K562 (cell line): ENCODE measurements around the gene FAM222A. TPM values are rescaled to one million over a fixed set of nuclear protein-coding genes. Genes with fewer than 3 reads are reported as not detected.

Experiments used
- CCAR2 ChIP-seq: fragments of 200-400 bp; formaldehyde crosslinking; IDR thresholded peaks from 2 replicates; pipeline ENCODE4 v1.6.1; 2017; ENCODE audit warnings: mild to moderate bottlenecking, low read depth, low read length
- CEBPG ChIP-seq, 3 experiments: fragments of 200-800 bp in 1 of 3; sonication (Bioruptor generic) in 1 of 3; sonication (generic) in 1 of 3; formaldehyde crosslinking in 1 of 3; IDR thresholded peaks in 2 of 3; conservative IDR thresholded peaks in 1 of 3; 2 replicates each; pipeline versions ENCODE4 v1.6.1 to v1.8.0; 2016 to 2022; ENCODE audit warnings: missing compliant biosample characterization in 2 of 3, missing genetic modification characterization in 2 of 3, mild to moderate bottlenecking in 1 of 3, missing genetic modification reagents in 1 of 3
- ESRRB ChIP-seq: fragments of 250-450 bp; sonication (Bioruptor Pico); IDR thresholded peaks from 2 replicates; pipeline ENCODE4 v1.5.0; 2020; ENCODE audit warnings: mild to moderate bottlenecking, moderate library complexity, borderline replicate concordance
- FOXJ3 ChIP-seq: sonication (generic); formaldehyde crosslinking; IDR thresholded peaks from 2 replicates; pipeline ENCODE4 v1.4.0; 2020; ENCODE audit warnings: mild to moderate bottlenecking, missing genetic modification reagents
- HLTF ChIP-seq: fragments of 450-650 bp; IDR thresholded peaks from 2 replicates; pipeline ENCODE4 v1.6.1; 2016
- HMG20A ChIP-seq: fragments of 450-650 bp; formaldehyde crosslinking; conservative IDR thresholded peaks from 2 replicates; pipeline ENCODE4 v1.4.0; 2020; ENCODE audit warnings: mild to moderate bottlenecking, mixed read lengths
- HMGN3 ChIP-seq: IDR thresholded peaks from 2 replicates; pipeline ENCODE4 v1.6.1; 2011; ENCODE audit warnings: borderline replicate concordance, low read depth, mild to moderate bottlenecking, mixed read lengths, low read length; ENCODE audit not compliant: insufficient read length; ENCODE audit errors: extremely low read depth
- LARP7 ChIP-seq: fragments of 450-650 bp; IDR thresholded peaks from 2 replicates; pipeline ENCODE4 v1.6.1; 2016
- NFYB ChIP-seq: IDR thresholded peaks from 2 replicates; pipeline ENCODE4 v1.6.1; 2011; ENCODE audit warnings: mild to moderate bottlenecking, moderate library complexity; ENCODE audit not compliant: insufficient read length; ENCODE audit errors: extremely low read depth
- NUFIP1 ChIP-seq: fragments of 450-650 bp; IDR thresholded peaks from 2 replicates; pipeline ENCODE4 v1.6.1; 2018; ENCODE audit not compliant: partially characterized antibody
- PHTF2 ChIP-seq: fragments of 250-450 bp; sonication (Bioruptor Pico); IDR thresholded peaks from 2 replicates; pipeline ENCODE4 v1.5.0; 2021; ENCODE audit warnings: mild to moderate bottlenecking
- POLR2H ChIP-seq: IDR thresholded peaks from 2 replicates; pipeline ENCODE4 v1.6.1; 2016; ENCODE audit warnings: missing genetic modification characterization, low read depth, mild to moderate bottlenecking, control low read depth, missing compliant biosample characterization, moderate library complexity
- PTBP1 ChIP-seq: fragments of 200-400 bp; formaldehyde crosslinking; IDR thresholded peaks from 2 replicates; pipeline ENCODE4 v1.6.1; 2017; ENCODE audit warnings: low read depth, low read length
- RHOXF2B ChIP-seq: fragments of 250-450 bp; sonication (Bioruptor Pico); conservative IDR thresholded peaks from 2 replicates; pipeline ENCODE4 v1.5.1; 2021
- SMAD3 ChIP-seq: fragments of 450-650 bp; formaldehyde crosslinking; conservative IDR thresholded peaks from 2 replicates; pipeline ENCODE4 v1.4.0; 2020; ENCODE audit warnings: mild to moderate bottlenecking
- SMARCA4 ChIP-seq: fragments of 450-650 bp; IDR thresholded peaks from 2 replicates; pipeline ENCODE4 v1.6.1; 2016
- ZBTB43 ChIP-seq: sonication (generic); formaldehyde crosslinking; IDR thresholded peaks from 2 replicates; pipeline ENCODE4 v1.8.0; 2023; ENCODE audit warnings: mild to moderate bottlenecking, missing genetic modification reagents
- ZHX1 ChIP-seq: fragments of 150-350 bp; conservative IDR thresholded peaks from 2 replicates; pipeline ENCODE4 v1.6.1; 2014; ENCODE audit warnings: low read length
- ZNF76 ChIP-seq: fragments of 250-450 bp; sonication (Bioruptor Pico); IDR thresholded peaks from 2 replicates; pipeline ENCODE4 v1.4.0; 2020; ENCODE audit warnings: mild to moderate bottlenecking, moderate library complexity, borderline replicate concordance
- polyA plus RNA-seq, 8 experiments: library from polyadenylated mRNA; depleted of rRNA in 4 of 8; stranded (reverse) in 5 of 8; unstranded in 3 of 8; fragments of >200 nt; fragmentation: Nextera tagmentation in 2 of 8; fragmentation: Illumina TruSeq in 1 of 8; extraction: Ambion mirVana in 2 of 8; extraction: Trizol in 1 of 8; gene quantifications; 2 replicates each; pipeline versions ENCODE4 v1.2.1 to v1.2.3, GENCODE V29; 2011 to 2014; ENCODE audit warnings: inconsistent platforms in 1 of 8, missing spikeins in 1 of 8
- total RNA-seq, 7 experiments: library from RNA; depleted of rRNA in 6 of 7; stranded (reverse); fragments of >200 nt in 6 of 7; fragmentation: Illumina TruSeq in 2 of 7; extraction: Trizol in 2 of 7; gene quantifications; 2 replicates each; pipeline versions ENCODE4 v1.2.1 to v1.2.3, GENCODE V29; 2011 to 2021; ENCODE audit warnings: low replicate concordance in 1 of 7
- TF ChIP-seq, protein P1 (sequence below): sonication (generic); formaldehyde crosslinking; IDR thresholded peaks from 2 replicates; pipeline ENCODE4 v1.8.0; 2022; ENCODE audit warnings: mild to moderate bottlenecking, missing genetic modification reagents

Gene FAM222A
- total and polyA plus RNA-seq, 9 of the 15 experiments (the other 6 are each of a cell fraction or from before 2014, with no cell fraction given), result 0.03 to 0.36 (median 0.12) TPM; not detected in 1

- TF ChIP-seq ZBTB43 (CRISPR knock-in tag) (no peak), HMGN3 (peak; percentile 50), HMG20A (CRISPR knock-in tag) (no peak), ZHX1 (no peak), RHOXF2B (CRISPR knock-in tag) (no peak), ZNF76 (CRISPR knock-in tag) (no peak), NFYB (peak; percentile 7), SMARCA4 (no peak), HLTF (no peak), ESRRB (CRISPR knock-in tag) (no peak), CEBPG (CRISPR knock-in tag; IDR thresholded peaks at IDR 0.05) (no peak), CEBPG (tag; conservative IDR thresholded peaks at IDR 0.05 in 1 of 2, IDR thresholded peaks at IDR 0.05 in 1 of 2) (no peak), CCAR2 (no peak), SMAD3 (no peak), LARP7 (no peak), NUFIP1 (no peak), FOXJ3 (CRISPR knock-in tag) (no peak), PHTF2 (CRISPR knock-in tag) (no peak), POLR2H (tag) (no peak), PTBP1 (no peak)
- TF ChIP-seq, protein P1, sequence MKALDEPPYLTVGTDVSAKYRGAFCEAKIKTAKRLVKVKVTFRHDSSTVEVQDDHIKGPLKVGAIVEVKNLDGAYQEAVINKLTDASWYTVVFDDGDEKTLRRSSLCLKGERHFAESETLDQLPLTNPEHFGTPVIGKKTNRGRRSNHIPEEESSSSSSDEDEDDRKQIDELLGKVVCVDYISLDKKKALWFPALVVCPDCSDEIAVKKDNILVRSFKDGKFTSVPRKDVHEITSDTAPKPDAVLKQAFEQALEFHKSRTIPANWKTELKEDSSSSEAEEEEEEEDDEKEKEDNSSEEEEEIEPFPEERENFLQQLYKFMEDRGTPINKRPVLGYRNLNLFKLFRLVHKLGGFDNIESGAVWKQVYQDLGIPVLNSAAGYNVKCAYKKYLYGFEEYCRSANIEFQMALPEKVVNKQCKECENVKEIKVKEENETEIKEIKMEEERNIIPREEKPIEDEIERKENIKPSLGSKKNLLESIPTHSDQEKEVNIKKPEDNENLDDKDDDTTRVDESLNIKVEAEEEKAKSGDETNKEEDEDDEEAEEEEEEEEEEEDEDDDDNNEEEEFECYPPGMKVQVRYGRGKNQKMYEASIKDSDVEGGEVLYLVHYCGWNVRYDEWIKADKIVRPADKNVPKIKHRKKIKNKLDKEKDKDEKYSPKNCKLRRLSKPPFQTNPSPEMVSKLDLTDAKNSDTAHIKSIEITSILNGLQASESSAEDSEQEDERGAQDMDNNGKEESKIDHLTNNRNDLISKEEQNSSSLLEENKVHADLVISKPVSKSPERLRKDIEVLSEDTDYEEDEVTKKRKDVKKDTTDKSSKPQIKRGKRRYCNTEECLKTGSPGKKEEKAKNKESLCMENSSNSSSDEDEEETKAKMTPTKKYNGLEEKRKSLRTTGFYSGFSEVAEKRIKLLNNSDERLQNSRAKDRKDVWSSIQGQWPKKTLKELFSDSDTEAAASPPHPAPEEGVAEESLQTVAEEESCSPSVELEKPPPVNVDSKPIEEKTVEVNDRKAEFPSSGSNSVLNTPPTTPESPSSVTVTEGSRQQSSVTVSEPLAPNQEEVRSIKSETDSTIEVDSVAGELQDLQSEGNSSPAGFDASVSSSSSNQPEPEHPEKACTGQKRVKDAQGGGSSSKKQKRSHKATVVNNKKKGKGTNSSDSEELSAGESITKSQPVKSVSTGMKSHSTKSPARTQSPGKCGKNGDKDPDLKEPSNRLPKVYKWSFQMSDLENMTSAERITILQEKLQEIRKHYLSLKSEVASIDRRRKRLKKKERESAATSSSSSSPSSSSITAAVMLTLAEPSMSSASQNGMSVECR, result peak; percentile 97
Measured at GRCh38 chr12:109713187-109714070, at the start of gene FAM222A (continued).
